GM23338 (cell line): ENCODE data around the gene TMEM63B.

Source experiments
- CREB1 ChIP-seq: fragments of 250-450 bp; sonication (Bioruptor Pico); IDR thresholded peaks from 2 replicates; pipeline ENCODE4 v1.5.0; 2020; ENCODE audit warnings: low read depth, mild to moderate bottlenecking, moderate library complexity
- EZH2 ChIP-seq: fragments of 200-600 bp; sonication (generic); IDR thresholded peaks from one replicate; pipeline ENCODE4 v1.8.0; 2017; ENCODE audit warnings: antibody characterized with exemption, mild to moderate bottlenecking, low read depth; ENCODE audit not compliant: unreplicated experiment
- EZH2phosphoT487 ChIP-seq: fragments of 200-600 bp; sonication (generic); IDR thresholded peaks from one replicate; pipeline ENCODE4 v1.8.1; 2018; ENCODE audit warnings: antibody characterized with exemption; ENCODE audit not compliant: unreplicated experiment
- JUNB ChIP-seq: IDR thresholded peaks from one replicate; pipeline ENCODE4 v1.6.1; 2016; ENCODE audit warnings: antibody characterized with exemption; ENCODE audit not compliant: unreplicated experiment
- POLR2AphosphoS5 ChIP-seq: IDR thresholded peaks from 2 replicates; pipeline ENCODE4 v1.6.1; 2016; ENCODE audit warnings: antibody characterized with exemption, low read depth
- ZNF114 ChIP-seq: fragments of 250-450 bp; sonication (Bioruptor Pico); IDR thresholded peaks from 2 replicates; pipeline ENCODE4 v1.5.0; 2020; ENCODE audit warnings: mild to moderate bottlenecking, moderate library complexity
- TF ChIP-seq, protein P1 (sequence below), 2 experiments: fragments of 200-600 bp in 1 of 2; sonication (generic) in 1 of 2; conservative IDR thresholded peaks; 2 replicates each; pipeline versions ENCODE4 v1.5.1 to v1.6.1; 2016 to 2017; ENCODE audit warnings: antibody characterized with exemption in 2 of 2, low read depth in 2 of 2, mild to moderate bottlenecking in 2 of 2, moderate library complexity in 1 of 2
- TF ChIP-seq, protein P2 (sequence below): IDR thresholded peaks from one replicate; pipeline ENCODE4 v1.6.1; 2018; ENCODE audit warnings: antibody characterized with exemption; ENCODE audit not compliant: unreplicated experiment
- TF ChIP-seq, protein P3 (sequence below): IDR thresholded peaks from 2 replicates; pipeline ENCODE4 v1.6.1; 2016; ENCODE audit warnings: antibody characterized with exemption
- TF ChIP-seq, protein P4 (sequence below): fragments of 250-450 bp; sonication (Bioruptor Pico); IDR thresholded peaks from 2 replicates; pipeline ENCODE4 v1.5.0; 2020; ENCODE audit warnings: mild to moderate bottlenecking, moderate library complexity

DNA sequence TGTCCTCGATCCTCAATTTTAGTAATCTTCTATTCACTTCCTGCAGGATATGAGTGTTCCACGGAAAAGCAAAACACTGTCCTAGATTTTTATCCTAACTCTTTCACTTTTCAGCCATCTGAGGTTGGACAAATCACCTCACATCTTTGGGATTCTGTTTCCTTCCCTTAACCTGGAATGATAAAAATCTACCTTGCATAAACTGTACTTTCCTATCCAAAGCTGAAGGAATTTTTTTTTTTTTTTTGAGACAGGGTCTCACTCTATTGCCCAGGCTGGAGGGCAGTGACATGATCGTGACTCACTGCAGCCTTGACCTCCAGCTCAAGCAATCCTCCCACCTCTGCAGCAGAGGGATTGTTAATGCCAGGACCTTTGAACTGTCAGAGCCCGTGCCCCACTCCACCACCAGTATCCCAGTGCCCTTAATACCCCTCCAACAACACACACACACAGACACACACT lies 51.8 kb downstream of the TMEM63B start:
- TF ChIP-seq POLR2AphosphoS5 (no peak), EZH2phosphoT487 (no peak), CREB1 (no peak), EZH2 (no peak), ZNF114 (CRISPR knock-in tag) (no peak), JUNB (no peak)
- TF ChIP-seq, protein P1, sequence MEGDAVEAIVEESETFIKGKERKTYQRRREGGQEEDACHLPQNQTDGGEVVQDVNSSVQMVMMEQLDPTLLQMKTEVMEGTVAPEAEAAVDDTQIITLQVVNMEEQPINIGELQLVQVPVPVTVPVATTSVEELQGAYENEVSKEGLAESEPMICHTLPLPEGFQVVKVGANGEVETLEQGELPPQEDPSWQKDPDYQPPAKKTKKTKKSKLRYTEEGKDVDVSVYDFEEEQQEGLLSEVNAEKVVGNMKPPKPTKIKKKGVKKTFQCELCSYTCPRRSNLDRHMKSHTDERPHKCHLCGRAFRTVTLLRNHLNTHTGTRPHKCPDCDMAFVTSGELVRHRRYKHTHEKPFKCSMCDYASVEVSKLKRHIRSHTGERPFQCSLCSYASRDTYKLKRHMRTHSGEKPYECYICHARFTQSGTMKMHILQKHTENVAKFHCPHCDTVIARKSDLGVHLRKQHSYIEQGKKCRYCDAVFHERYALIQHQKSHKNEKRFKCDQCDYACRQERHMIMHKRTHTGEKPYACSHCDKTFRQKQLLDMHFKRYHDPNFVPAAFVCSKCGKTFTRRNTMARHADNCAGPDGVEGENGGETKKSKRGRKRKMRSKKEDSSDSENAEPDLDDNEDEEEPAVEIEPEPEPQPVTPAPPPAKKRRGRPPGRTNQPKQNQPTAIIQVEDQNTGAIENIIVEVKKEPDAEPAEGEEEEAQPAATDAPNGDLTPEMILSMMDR (conservative IDR thresholded peaks at IDR 0.05; ENCODE audit: low read depth in 2 of 2): no peak
- TF ChIP-seq, protein P2, sequence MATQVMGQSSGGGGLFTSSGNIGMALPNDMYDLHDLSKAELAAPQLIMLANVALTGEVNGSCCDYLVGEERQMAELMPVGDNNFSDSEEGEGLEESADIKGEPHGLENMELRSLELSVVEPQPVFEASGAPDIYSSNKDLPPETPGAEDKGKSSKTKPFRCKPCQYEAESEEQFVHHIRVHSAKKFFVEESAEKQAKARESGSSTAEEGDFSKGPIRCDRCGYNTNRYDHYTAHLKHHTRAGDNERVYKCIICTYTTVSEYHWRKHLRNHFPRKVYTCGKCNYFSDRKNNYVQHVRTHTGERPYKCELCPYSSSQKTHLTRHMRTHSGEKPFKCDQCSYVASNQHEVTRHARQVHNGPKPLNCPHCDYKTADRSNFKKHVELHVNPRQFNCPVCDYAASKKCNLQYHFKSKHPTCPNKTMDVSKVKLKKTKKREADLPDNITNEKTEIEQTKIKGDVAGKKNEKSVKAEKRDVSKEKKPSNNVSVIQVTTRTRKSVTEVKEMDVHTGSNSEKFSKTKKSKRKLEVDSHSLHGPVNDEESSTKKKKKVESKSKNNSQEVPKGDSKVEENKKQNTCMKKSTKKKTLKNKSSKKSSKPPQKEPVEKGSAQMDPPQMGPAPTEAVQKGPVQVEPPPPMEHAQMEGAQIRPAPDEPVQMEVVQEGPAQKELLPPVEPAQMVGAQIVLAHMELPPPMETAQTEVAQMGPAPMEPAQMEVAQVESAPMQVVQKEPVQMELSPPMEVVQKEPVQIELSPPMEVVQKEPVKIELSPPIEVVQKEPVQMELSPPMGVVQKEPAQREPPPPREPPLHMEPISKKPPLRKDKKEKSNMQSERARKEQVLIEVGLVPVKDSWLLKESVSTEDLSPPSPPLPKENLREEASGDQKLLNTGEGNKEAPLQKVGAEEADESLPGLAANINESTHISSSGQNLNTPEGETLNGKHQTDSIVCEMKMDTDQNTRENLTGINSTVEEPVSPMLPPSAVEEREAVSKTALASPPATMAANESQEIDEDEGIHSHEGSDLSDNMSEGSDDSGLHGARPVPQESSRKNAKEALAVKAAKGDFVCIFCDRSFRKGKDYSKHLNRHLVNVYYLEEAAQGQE: no peak
- TF ChIP-seq, protein P3, sequence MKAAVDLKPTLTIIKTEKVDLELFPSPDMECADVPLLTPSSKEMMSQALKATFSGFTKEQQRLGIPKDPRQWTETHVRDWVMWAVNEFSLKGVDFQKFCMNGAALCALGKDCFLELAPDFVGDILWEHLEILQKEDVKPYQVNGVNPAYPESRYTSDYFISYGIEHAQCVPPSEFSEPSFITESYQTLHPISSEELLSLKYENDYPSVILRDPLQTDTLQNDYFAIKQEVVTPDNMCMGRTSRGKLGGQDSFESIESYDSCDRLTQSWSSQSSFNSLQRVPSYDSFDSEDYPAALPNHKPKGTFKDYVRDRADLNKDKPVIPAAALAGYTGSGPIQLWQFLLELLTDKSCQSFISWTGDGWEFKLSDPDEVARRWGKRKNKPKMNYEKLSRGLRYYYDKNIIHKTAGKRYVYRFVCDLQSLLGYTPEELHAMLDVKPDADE: no peak
- TF ChIP-seq, protein P4, sequence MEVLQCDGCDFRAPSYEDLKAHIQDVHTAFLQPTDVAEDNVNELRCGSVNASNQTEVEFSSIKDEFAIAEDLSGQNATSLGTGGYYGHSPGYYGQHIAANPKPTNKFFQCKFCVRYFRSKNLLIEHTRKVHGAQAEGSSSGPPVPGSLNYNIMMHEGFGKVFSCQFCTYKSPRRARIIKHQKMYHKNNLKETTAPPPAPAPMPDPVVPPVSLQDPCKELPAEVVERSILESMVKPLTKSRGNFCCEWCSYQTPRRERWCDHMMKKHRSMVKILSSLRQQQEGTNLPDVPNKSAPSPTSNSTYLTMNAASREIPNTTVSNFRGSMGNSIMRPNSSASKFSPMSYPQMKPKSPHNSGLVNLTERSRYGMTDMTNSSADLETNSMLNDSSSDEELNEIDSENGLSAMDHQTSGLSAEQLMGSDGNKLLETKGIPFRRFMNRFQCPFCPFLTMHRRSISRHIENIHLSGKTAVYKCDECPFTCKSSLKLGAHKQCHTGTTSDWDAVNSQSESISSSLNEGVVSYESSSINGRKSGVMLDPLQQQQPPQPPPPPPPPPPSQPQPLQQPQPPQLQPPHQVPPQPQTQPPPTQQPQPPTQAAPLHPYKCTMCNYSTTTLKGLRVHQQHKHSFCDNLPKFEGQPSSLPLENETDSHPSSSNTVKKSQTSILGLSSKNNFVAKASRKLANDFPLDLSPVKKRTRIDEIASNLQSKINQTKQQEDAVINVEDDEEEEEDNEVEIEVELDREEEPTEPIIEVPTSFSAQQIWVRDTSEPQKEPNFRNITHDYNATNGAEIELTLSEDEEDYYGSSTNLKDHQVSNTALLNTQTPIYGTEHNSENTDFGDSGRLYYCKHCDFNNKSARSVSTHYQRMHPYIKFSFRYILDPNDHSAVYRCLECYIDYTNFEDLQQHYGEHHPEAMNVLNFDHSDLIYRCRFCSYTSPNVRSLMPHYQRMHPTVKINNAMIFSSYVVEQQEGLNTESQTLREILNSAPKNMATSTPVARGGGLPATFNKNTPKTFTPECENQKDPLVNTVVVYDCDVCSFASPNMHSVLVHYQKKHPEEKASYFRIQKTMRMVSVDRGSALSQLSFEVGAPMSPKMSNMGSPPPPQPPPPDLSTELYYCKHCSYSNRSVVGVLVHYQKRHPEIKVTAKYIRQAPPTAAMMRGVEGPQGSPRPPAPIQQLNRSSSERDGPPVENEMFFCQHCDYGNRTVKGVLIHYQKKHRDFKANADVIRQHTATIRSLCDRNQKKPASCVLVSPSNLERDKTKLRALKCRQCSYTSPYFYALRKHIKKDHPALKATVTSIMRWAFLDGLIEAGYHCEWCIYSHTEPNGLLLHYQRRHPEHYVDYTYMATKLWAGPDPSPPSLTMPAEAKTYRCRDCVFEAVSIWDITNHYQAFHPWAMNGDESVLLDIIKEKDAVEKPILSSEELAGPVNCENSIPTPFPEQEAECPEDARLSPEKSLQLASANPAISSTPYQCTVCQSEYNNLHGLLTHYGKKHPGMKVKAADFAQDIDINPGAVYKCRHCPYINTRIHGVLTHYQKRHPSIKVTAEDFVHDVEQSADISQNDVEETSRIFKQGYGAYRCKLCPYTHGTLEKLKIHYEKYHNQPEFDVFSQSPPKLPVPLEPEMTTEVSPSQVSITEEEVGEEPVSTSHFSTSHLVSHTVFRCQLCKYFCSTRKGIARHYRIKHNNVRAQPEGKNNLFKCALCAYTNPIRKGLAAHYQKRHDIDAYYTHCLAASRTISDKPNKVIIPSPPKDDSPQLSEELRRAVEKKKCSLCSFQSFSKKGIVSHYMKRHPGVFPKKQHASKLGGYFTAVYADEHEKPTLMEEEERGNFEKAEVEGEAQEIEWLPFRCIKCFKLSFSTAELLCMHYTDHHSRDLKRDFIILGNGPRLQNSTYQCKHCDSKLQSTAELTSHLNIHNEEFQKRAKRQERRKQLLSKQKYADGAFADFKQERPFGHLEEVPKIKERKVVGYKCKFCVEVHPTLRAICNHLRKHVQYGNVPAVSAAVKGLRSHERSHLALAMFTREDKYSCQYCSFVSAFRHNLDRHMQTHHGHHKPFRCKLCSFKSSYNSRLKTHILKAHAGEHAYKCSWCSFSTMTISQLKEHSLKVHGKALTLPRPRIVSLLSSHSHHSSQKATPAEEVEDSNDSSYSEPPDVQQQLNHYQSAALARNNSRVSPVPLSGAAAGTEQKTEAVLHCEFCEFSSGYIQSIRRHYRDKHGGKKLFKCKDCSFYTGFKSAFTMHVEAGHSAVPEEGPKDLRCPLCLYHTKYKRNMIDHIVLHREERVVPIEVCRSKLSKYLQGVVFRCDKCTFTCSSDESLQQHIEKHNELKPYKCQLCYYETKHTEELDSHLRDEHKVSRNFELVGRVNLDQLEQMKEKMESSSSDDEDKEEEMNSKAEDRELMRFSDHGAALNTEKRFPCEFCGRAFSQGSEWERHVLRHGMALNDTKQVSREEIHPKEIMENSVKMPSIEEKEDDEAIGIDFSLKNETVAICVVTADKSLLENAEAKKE (CRISPR knock-in tag): no peak
